Upper lobe of right lung (tissue), 1 donor: ENCODE measurements around the gene SHCBP1L. TPM values are rescaled to one million over a fixed set of nuclear protein-coding genes. Genes with fewer than 3 reads are reported as not detected.
"Not testable (repeated sequence)": the region's sequence is repeated elsewhere in the genome, so short reads cannot be mapped to it uniquely, and the experiment has no call there.

Experiments used
- ATAC-seq: fragments of 200-7000 bp; cut with Tn5 transposase; one replicate; pipeline ENCODE4 v1.9.1; 2020; ENCODE audit warnings: mild to moderate bottlenecking, moderate library complexity
- DNase-seq: peaks from one replicate; pipeline ENCODE4 v3.0.0-alpha.2; 2020
- H3K27ac ChIP-seq: fragments of 200-600 bp; one replicate; pipeline ENCODE4 v1.8.0; 2022
- H3K27me3 ChIP-seq: fragments of 200-600 bp; one replicate; pipeline ENCODE4 v1.8.0; 2022; ENCODE audit warnings: mild to moderate bottlenecking
- H3K36me3 ChIP-seq: fragments of 200-600 bp; one replicate; pipeline ENCODE4 v1.8.0; 2022
- H3K4me1 ChIP-seq: fragments of 200-600 bp; one replicate; pipeline ENCODE4 v1.8.0; 2022
- H3K4me3 ChIP-seq: fragments of 200-600 bp; one replicate; pipeline ENCODE4 v1.8.0; 2022; ENCODE audit warnings: mild to moderate bottlenecking
- H3K9me3 ChIP-seq: fragments of 200-600 bp; one replicate; pipeline ENCODE4 v1.8.0; 2022
- intact Hi-C: fragments of 100-400 bp; cut with DNase I; formaldehyde crosslinking; loops from one replicate; pipeline ENCODE4 v1.11.0; 2022
- total RNA-seq: library from RNA; stranded (reverse); fragmentation: NEBNext Ultra II Directional; extraction: Animal tissue kit (Norgen Biotek cat#: 25700); gene quantifications from one replicate; pipeline ENCODE4 v1.2.1, GENCODE V29; 2021
- TF ChIP-seq, protein P1 (sequence below): fragments of 200-600 bp; IDR thresholded peaks from one replicate; pipeline ENCODE4 v1.8.0; 2022; ENCODE audit warnings: antibody characterized with exemption
- donor health status: DM: no; HTN: yes; CAD: no; lungs with severe emphysema.

SHCBP1L gene
- total RNA-seq, 1 donor from 2014 or later = not detected

DNA sequence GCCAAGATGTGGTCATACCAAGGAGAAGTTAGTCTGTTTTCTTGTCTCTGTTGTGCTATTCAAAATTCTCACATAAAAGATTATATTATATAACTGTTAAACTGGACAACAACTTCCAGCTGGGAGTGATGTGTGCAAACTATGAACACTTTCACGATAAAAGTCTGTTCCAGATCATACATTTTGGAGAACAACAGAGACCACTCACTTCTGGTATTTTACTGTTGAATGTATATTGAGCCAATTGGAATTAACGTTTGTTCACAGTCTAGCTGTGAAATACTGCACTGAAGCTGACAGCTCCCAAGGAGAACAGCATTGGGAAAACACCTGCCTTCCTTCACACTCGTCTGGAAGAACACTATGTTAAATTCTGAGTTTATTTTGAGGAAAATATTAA is 860 bp upstream of the SHCBP1L start:
- Histone ChIP-seq H3K27ac (no peak overlapping the region), H3K4me1 (no peaks in the 10 kb centered on the region), H3K9me3 (no peaks in the 10 kb centered on the region), H3K27me3 (peaks cover 26% of the 10 kb centered on the region), H3K4me3 (no peak overlapping the region), H3K36me3 (no peaks in the 10 kb centered on the region)
- TF ChIP-seq, protein P1, sequence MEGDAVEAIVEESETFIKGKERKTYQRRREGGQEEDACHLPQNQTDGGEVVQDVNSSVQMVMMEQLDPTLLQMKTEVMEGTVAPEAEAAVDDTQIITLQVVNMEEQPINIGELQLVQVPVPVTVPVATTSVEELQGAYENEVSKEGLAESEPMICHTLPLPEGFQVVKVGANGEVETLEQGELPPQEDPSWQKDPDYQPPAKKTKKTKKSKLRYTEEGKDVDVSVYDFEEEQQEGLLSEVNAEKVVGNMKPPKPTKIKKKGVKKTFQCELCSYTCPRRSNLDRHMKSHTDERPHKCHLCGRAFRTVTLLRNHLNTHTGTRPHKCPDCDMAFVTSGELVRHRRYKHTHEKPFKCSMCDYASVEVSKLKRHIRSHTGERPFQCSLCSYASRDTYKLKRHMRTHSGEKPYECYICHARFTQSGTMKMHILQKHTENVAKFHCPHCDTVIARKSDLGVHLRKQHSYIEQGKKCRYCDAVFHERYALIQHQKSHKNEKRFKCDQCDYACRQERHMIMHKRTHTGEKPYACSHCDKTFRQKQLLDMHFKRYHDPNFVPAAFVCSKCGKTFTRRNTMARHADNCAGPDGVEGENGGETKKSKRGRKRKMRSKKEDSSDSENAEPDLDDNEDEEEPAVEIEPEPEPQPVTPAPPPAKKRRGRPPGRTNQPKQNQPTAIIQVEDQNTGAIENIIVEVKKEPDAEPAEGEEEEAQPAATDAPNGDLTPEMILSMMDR = no peak
- ATAC-seq (no peak), DNase-seq (no peak)
- intact Hi-C loops = no loop called here

DNA sequence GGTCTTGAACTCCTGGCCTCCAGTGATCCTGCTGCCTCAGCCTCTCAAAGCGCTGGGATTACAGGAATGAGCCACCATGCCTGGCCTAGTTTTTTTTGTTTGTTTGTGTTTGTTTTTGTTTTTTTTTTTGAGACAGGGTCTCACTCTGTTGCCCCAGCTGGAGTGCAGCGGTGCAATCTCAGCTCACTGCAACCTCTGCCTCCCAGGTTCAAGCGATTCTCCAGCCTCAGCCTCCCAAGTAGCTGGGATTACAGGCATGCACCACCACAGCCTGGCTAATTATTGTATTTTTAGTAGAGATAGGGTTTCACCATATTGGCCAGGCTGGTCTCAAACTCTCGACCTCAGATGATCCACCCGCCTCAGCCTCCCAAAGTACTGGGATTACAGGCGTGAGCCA is 9.6 kb downstream of the SHCBP1L start:
- H3K9me3 ChIP-seq, intact Hi-C loops, DNase-seq, H3K27ac ChIP-seq, H3K4me3 ChIP-seq, ATAC-seq, H3K4me1 ChIP-seq, H3K36me3 ChIP-seq: not testable (repeated sequence)
- H3K27me3 ChIP-seq = peaks cover 22% of the 10 kb centered on the region

DNA sequence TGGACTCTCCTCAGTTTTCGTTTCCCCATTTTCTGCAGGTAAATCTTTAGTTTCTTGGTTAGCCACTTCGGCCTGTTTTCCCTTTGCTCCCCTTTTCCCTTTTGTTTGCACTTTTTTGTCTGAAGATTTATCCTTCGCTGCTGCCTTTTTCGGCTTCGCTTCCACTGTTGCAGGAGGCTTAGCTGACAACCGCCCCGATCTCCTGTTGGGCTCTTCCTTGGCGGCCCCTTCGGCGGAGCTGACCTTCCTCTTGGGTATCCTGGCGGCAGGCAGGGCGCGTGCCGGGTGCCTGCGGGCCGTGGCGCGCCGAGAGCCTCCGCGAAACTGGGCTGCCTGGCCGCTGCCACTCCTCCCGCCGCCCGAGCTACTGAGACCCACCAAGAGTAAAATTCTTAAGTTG is 10.8 kb downstream of the SHCBP1L start:
- H3K4me1 ChIP-seq, H3K9me3 ChIP-seq, ATAC-seq, intact Hi-C loops, H3K27ac ChIP-seq, H3K36me3 ChIP-seq, H3K4me3 ChIP-seq, DNase-seq: not testable (repeated sequence)
- H3K27me3 ChIP-seq = peaks cover 22% of the 10 kb centered on the region

DNA sequence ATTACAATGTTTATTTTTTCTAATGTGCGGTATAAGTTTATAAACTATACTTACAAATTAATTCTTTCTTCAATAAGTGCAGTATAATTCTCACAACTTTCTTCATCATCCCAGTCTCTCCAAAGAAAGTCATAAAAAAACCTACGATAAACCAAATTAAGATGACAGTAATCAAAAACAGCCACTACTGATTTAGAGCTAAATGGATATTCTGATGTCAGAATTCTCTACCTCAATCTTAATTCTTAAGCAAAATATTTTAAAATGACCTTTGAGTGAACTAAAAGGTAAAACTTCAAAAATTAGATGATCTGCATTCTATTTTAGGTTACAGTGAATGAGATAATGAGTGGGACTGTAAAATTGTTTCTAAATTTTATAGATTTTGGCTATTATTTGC is 13.6 kb downstream of the SHCBP1L start:
- ATAC-seq = no peak
- TF ChIP-seq, protein P1 = no peak
- no peak for DNase-seq
- H3K27me3 ChIP-seq = peaks cover 22% of the 10 kb centered on the region
- H3K36me3 ChIP-seq = no peaks in the 10 kb centered on the region
- no peaks in the 10 kb centered on the region for H3K4me1 ChIP-seq
- H3K4me3 ChIP-seq = no peak overlapping the region
- intact Hi-C loops = no loop called here
- H3K27ac ChIP-seq = no peak overlapping the region
- no peaks in the 10 kb centered on the region for H3K9me3 ChIP-seq

DNA sequence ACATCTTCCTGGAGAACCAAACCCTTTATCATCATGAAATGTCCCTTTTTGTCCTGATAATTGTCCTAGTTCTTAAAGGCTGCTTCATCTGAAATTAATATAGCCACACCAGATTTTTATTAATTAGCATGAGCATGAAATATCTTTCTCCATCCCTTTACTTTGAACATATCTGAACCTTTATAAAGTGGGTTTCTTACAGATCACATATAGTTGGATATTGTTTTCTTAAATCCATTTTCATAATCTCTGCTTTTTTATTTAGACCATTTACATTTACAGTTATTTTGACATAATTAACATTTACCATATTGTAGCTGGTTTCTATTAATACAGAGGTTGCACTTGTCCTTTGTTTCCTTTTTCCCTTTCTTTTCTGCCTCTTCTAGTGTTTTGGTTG is 17.2 kb downstream of the SHCBP1L start:
- Histone ChIP-seq H3K4me1 (no peaks in the 10 kb centered on the region), H3K4me3 (no peak overlapping the region), H3K27ac (no peak overlapping the region), H3K9me3 (no peaks in the 10 kb centered on the region), H3K27me3 (peaks cover 2% of the 10 kb centered on the region), H3K36me3 (no peaks in the 10 kb centered on the region)
- DNase-seq (no peak), ATAC-seq (no peak)
- TF ChIP-seq, protein P1 = no peak
- intact Hi-C loops = no loop called here

DNA sequence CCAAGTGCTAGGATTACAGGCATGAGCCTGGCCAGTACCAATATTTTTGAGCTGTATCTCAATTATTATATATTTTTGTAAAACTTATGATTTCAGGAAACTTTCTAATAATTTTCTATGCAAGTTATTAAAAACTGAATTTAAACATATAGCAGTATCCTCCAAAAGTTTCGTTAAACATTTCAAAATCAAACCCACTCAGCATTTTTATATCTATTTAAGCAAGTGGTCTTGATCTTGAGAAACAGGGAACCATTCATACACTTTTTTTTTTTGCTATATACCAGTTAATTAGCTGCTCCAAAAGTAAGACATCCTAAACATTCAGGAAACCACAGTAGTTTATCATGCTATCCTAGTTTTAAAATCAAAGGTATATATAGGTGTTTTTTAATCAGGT is 22.0 kb downstream of the SHCBP1L start:
- ATAC-seq = no peak
- TF ChIP-seq, protein P1 = no peak
- DNase-seq = no peak
- Histone ChIP-seq H3K27me3 (no peaks in the 10 kb centered on the region), H3K9me3 (no peaks in the 10 kb centered on the region), H3K4me3 (no peak overlapping the region), H3K4me1 (no peaks in the 10 kb centered on the region), H3K27ac (no peak overlapping the region), H3K36me3 (no peaks in the 10 kb centered on the region)
- intact Hi-C loops = no loop called here

DNA sequence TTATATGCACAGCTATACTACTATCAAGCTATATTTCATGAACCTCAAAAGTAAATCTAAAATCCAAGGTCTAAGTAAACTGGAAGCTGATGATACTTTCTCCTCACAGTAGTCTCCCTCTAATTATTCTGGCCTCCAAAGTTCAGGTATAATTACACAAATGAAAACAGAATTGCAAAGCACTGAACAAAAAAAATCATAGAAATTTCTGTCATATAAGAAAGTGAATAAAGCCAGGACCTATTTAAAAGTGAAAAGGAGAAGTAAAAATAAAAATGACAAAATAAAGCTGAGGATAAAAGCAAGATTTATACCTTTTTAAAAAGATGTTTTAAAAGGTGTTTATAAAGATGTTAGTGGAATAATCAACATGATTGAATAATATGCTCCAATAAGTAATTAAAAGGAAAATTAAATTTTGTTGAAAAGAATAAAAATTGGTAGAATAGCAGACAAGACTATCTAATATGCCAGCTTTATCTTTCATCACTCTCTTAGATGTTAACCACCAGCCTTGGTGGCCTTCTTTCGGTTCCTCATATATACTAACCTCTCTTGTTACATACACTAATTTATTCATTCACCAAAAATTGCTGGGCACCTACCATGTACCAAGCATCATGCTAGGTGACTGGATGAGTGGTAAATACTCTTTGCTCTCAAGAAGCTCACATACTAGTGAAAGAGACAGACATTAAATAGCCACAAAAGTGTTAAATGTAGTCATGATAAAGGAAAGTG is 25.1 kb downstream of the SHCBP1L start:
- DNase-seq (no peak), ATAC-seq (no peak)
- Histone ChIP-seq H3K27ac (no peak overlapping the region), H3K27me3 (no peaks in the 10 kb centered on the region), H3K9me3 (no peaks in the 10 kb centered on the region), H3K36me3 (no peaks in the 10 kb centered on the region), H3K4me1 (no peaks in the 10 kb centered on the region), H3K4me3 (no peak overlapping the region)
- intact Hi-C loops = no loop called here
- TF ChIP-seq, protein P1 = no peak
